Bronchial epithelial cell (primary cell): ENCODE measurements around the gene ANGPT4. TPM values are rescaled to one million over a fixed set of nuclear protein-coding genes. Genes with fewer than 3 reads are reported as not detected.
A peak's percentile ranks its signal among the peaks of the same experiment; 100 is the strongest.

Source experiments
- DNase-seq: peaks from one replicate; pipeline ENCODE4 v3.0.0-alpha.2; 2010; ENCODE audit warnings: low read depth
- FAIRE-seq: peaks from 2 replicates; lab custom pipeline; 2011; peaks lifted over from hg19 to GRCh38; lab: Jason Lieb, UNC
- H3K27me3 ChIP-seq: 2 replicates; pipeline ENCODE4 v1.5.1; 2011; ENCODE audit warnings: low read length; ENCODE audit not compliant: control insufficient read depth, insufficient read depth
- H3K36me3 ChIP-seq: 2 replicates; pipeline ENCODE4 v1.5.1; 2011; ENCODE audit warnings: low read length; ENCODE audit not compliant: control insufficient read depth, insufficient read depth
- H3K4me3 ChIP-seq: 2 replicates; pipeline ENCODE4 v1.5.1; 2011; ENCODE audit warnings: mild to moderate bottlenecking, low read depth, low read length, control low read depth
- total RNA-seq: library from RNA; depleted of rRNA; stranded (reverse); fragments of >200 nt; gene quantifications from 2 replicates; pipeline ENCODE4 v1.2.1, GENCODE V29; 2014
- TF ChIP-seq, protein P1 (sequence below): IDR thresholded peaks from 2 replicates; pipeline ENCODE4 v1.5.1; 2011; ENCODE audit warnings: mild to moderate bottlenecking, moderate library complexity, low read length, control low read depth, inconsistent platforms; ENCODE audit not compliant: insufficient read depth, severe bottlenecking

The ANGPT4 gene
- total RNA-seq, 1 donor from 2014 or later = not detected

DNA sequence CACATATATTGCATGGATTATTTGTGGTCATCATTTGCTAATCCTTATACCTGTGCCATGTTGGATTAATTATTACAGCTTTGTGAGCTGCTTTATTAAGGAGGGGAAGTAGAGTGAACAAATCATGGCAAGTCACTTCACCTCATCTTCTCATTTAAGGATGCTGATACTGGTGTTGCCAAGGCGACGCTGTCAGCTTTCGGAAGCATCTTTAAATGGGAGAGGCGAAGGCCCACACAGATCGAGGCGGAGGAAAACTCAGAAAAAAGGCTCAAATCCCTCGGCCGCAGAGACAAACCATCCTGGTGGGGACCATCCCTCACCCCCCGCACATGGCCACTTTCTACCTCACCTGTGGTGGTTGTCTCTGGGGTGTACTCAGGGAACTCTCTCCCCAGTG is 47.9 kb downstream of the ANGPT4 start:
- TF ChIP-seq, protein P1, sequence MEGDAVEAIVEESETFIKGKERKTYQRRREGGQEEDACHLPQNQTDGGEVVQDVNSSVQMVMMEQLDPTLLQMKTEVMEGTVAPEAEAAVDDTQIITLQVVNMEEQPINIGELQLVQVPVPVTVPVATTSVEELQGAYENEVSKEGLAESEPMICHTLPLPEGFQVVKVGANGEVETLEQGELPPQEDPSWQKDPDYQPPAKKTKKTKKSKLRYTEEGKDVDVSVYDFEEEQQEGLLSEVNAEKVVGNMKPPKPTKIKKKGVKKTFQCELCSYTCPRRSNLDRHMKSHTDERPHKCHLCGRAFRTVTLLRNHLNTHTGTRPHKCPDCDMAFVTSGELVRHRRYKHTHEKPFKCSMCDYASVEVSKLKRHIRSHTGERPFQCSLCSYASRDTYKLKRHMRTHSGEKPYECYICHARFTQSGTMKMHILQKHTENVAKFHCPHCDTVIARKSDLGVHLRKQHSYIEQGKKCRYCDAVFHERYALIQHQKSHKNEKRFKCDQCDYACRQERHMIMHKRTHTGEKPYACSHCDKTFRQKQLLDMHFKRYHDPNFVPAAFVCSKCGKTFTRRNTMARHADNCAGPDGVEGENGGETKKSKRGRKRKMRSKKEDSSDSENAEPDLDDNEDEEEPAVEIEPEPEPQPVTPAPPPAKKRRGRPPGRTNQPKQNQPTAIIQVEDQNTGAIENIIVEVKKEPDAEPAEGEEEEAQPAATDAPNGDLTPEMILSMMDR = no peak
- DNase-seq (no peak), FAIRE-seq (no peak)
- Histone ChIP-seq H3K4me3 (no peak overlapping the region), H3K36me3 (no peaks in the 10 kb centered on the region), H3K27me3 (no peaks in the 10 kb centered on the region)

DNA sequence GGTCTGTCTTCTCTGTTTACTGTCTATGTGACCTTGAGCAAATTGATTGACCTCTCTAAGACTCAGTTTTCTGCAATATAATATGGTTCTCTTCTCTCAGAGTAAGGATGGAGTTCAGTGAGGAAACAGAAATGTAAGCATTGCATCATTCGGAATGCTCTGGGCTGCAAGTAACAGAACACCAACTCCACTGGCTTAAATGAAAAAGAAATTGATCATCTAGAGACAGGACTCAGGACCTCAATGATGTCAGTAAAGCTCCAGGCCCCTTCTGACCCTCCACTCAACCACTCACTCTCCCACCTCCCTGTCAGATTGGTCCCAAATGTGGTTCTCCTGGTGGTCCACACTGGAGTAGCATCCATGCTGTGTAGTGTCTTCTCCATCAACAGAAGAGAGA is 50.7 kb downstream of the ANGPT4 start:
- DNase-seq (no peak), FAIRE-seq (no peak)
- Histone ChIP-seq H3K4me3 (no peak overlapping the region), H3K27me3 (no peaks in the 10 kb centered on the region), H3K36me3 (no peaks in the 10 kb centered on the region)
- TF ChIP-seq, protein P1 = no peak

DNA sequence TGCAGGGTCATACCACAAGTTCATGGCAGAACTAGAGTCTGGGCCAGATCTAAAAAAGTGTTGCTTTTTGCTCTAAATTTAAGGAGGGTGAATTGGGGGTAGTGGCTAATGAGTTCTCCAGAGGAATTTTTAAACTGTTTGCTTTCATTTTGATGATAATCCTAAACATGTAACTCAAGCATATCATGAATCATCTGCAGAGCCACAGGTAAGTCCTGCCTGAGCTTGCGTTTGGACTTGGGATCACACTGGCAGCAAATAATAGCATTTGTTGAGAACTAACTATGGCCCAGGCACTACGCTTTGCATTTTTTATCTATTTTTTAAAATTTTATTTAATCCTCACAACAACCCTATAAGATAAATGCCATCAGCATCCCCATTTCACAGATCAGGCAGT is 55.2 kb downstream of the ANGPT4 start:
- TF ChIP-seq, protein P1 = no peak
- peak; percentile 62 for FAIRE-seq

DNA sequence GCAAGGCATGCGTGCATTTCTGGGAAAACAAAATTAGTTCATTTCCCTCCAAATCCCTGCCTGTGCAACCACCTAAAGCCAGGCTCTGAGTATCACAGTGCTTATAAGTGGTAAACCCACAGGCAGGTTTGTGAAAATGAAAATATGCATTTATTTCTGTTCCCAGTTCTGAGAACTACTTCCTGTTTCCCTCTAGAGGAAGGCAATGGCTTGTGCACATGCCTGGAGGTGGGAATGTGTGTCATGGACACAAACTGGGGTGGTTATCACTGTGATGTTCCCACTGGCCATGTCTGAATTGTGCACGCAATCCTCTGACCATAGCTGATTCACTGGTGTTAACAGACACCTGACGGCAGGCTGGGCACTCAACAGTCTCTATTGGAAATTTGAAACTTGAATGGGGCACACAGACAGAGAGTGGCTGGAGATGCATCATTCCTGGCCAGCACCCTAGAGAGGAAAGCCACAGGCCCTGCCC is 56.3 kb downstream of the ANGPT4 start:
- peak; percentile 78 for DNase-seq
- no peaks in the 10 kb centered on the region for H3K36me3 ChIP-seq
- FAIRE-seq = peak; percentile 93

More for the DNA sequence above, 55.2 kb downstream of the ANGPT4 start:
- Histone ChIP-seq H3K4me3 (no peak overlapping the region), H3K36me3 (no peaks in the 10 kb centered on the region), H3K27me3 (no peaks in the 10 kb centered on the region)
- DNase-seq = peak; percentile 68

DNA sequence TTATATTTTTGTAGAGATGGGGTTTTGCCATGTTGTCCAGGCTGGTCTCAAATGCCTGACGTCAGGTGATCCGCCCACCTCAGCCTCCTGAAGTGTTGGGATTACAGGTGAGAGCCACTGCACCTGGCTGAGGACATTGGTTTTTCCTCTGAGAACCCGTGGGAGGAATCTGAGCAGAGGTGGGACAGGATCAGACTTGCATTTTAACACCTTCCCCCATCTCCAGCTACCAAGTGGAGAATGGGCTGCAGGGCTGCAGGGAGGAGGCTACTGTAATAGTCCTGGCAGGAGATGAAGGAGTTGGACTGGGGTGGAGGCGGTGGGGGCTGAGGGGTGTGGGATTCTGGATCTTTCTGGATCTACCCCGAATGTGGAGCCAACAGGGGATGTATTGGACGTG is 58.1 kb downstream of the ANGPT4 start:
- Histone ChIP-seq H3K27me3 (no peaks in the 10 kb centered on the region), H3K36me3 (peaks cover 2% of the 10 kb centered on the region), H3K4me3 (no peak overlapping the region)
- TF ChIP-seq, protein P1 = no peak
- peak; percentile 80 for FAIRE-seq
- DNase-seq = peak; percentile 93

More for the DNA sequence above, 56.3 kb downstream of the ANGPT4 start:
- TF ChIP-seq, protein P1 = peak; percentile 10
- H3K27me3 ChIP-seq = no peaks in the 10 kb centered on the region
- H3K4me3 ChIP-seq = no peak overlapping the region

DNA sequence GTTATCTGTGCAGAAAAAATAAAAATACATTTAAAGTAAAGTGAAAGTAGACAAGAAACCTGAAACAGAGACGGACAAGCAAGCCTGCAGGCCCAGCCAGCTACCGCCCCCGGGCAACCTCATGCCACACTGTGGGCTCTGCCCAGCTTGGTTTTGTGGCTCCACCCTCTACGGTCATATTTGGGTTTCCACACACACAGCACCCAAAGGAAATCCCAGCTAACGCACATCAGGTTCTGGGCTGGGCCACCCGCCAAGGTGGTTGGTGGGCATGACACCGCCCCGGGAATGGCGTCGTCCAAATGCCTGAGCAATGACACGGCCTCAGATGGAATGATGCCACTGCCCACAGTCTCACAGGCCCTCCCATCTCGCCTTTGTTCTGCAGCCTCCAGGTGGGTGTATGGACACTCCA is 59.8 kb downstream of the ANGPT4 start:
- Histone ChIP-seq H3K4me3 (no peak overlapping the region), H3K27me3 (no peaks in the 10 kb centered on the region), H3K36me3 (peaks cover 2% of the 10 kb centered on the region)
- TF ChIP-seq, protein P1 = no peak
- peak; percentile 98 for FAIRE-seq
- peak; percentile 98 for DNase-seq
